WERI-Rb-1 (cell line): ENCODE results near the gene ZNF609.
A peak's percentile ranks its signal among the peaks of the same experiment; 100 is the strongest.

Experiments
- DNase-seq: peaks from one replicate; pipeline ENCODE4 v3.0.0-alpha.2; 2020
- H3K27ac ChIP-seq: fragments of 250-450 bp; sonication (Bioruptor Pico); 2 replicates; pipeline ENCODE4 v1.5.1; 2020; ENCODE audit warnings: mild to moderate bottlenecking, moderate library complexity
- H3K27me3 ChIP-seq: fragments of 250-450 bp; sonication (Bioruptor Pico); 2 replicates; pipeline ENCODE4 v1.5.1; 2021; ENCODE audit warnings: mild to moderate bottlenecking, low read depth, moderate library complexity; ENCODE audit not compliant: insufficient read depth, severe bottlenecking
- H3K36me3 ChIP-seq: fragments of 250-450 bp; sonication (Bioruptor Pico); 2 replicates; pipeline ENCODE4 v1.5.1; 2020; ENCODE audit warnings: mild to moderate bottlenecking, moderate library complexity
- H3K4me3 ChIP-seq: 2 replicates; pipeline ENCODE4 v1.5.1; 2011; ENCODE audit warnings: low read depth, mild to moderate bottlenecking, control low read depth, low read length
- H3K9me3 ChIP-seq: fragments of 250-450 bp; sonication (Bioruptor Pico); 2 replicates; pipeline ENCODE4 v1.5.1; 2021; ENCODE audit warnings: mild to moderate bottlenecking, moderate library complexity; ENCODE audit not compliant: severe bottlenecking
- CTCF ChIP-seq: IDR thresholded peaks from 2 replicates; pipeline ENCODE4 v1.5.1; 2011; ENCODE audit warnings: low read depth, mild to moderate bottlenecking, control low read depth, inconsistent platforms, low read length

ZNF609 gene

GRCh38 chr15:64513823-64514222 lies 53.4 kb downstream of the ZNF609 start:
- DNase-seq, result no peak
- H3K4me3 ChIP-seq, result no peak overlapping the region
- peaks cover 23% of the 10 kb centered on the region for H3K36me3 ChIP-seq
- no peak overlapping the region for H3K27ac ChIP-seq
- no peak for TF ChIP-seq CTCF
- H3K27me3 ChIP-seq, result no peaks in the 10 kb centered on the region
- no peaks in the 10 kb centered on the region for H3K9me3 ChIP-seq

GRCh38 chr15:64515196-64515595 lies 54.8 kb downstream of the ZNF609 start:
- TF ChIP-seq CTCF, result no peak
- peaks cover 26% of the 10 kb centered on the region for H3K36me3 ChIP-seq

GRCh38 chr15:64515825-64516224 lies 55.4 kb downstream of the ZNF609 start:
- no peak for DNase-seq
- H3K27ac ChIP-seq, result no peak overlapping the region
- no peak for TF ChIP-seq CTCF
- H3K4me3 ChIP-seq, result no peak overlapping the region
- peaks cover 26% of the 10 kb centered on the region for H3K36me3 ChIP-seq
- H3K9me3 ChIP-seq, result no peaks in the 10 kb centered on the region
- no peaks in the 10 kb centered on the region for H3K27me3 ChIP-seq

More at GRCh38 chr15:64515196-64515595, 54.8 kb downstream of the ZNF609 start:
- no peak for DNase-seq
- Histone ChIP-seq H3K9me3 (no peaks in the 10 kb centered on the region), H3K27me3 (no peaks in the 10 kb centered on the region), H3K4me3 (no peak overlapping the region), H3K27ac (no peak overlapping the region)

GRCh38 chr15:64519897-64520296 lies 59.5 kb downstream of the ZNF609 start:
- TF ChIP-seq CTCF, result 0 out of 2 replicates have a peak, but pooled peaks have one; percentile 5
- peaks cover 18% of the 10 kb centered on the region for H3K36me3 ChIP-seq
- H3K9me3 ChIP-seq, result no peaks in the 10 kb centered on the region
- H3K27ac ChIP-seq, result no peak overlapping the region
- DNase-seq, result no peak
- no peaks in the 10 kb centered on the region for H3K27me3 ChIP-seq
- H3K4me3 ChIP-seq, result no peak overlapping the region

GRCh38 chr15:64521201-64521600 lies 60.8 kb downstream of the ZNF609 start:
- Histone ChIP-seq H3K4me3 (no peak overlapping the region), H3K27me3 (no peaks in the 10 kb centered on the region), H3K27ac (peak overlapping the region; percentile 54), H3K36me3 (peaks cover 17% of the 10 kb centered on the region), H3K9me3 (no peaks in the 10 kb centered on the region)
- TF ChIP-seq CTCF, result no peak
- DNase-seq, result no peak

GRCh38 chr15:64521726-64522164 lies 61.4 kb downstream of the ZNF609 start:
- Histone ChIP-seq H3K36me3 (peaks cover 13% of the 10 kb centered on the region), H3K9me3 (no peaks in the 10 kb centered on the region), H3K4me3 (no peak overlapping the region), H3K27ac (peak overlapping the region; percentile 54), H3K27me3 (no peaks in the 10 kb centered on the region)
- TF ChIP-seq CTCF, result no peak
- peak; percentile 72 for DNase-seq
